ENCODE data around the gene PAIP2. TPM values are rescaled to one million over a fixed set of nuclear protein-coding genes. Genes with fewer than 3 reads are reported as not detected.

PAIP2 gene
- total RNA-seq, 1 experiment from 2014 or later = 73.6 TPM

DNA sequence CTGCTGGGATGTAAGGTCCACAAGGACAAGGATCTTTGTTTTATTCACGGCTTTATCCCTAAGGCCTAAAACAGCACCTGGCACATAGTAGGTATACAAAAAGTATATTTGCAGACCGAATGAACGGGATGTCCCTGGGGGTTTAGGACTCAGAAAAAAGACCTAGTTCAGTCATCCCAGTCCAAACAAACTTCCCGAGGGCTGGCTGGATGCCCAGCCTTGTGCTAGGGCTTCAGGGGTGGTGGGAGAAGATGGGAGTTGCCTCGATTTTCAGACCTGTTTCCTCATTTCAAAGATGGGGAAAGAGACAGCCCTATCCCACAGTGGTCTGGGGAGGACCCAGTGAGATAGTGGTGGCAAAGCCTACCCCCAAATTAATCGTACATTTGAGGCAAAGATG is 56.3 kb downstream of the PAIP2 start:
- Mint-ChIP-seq H3K4me1 (ENCODE audit: low read depth, unreplicated experiment) (peaks cover 6% of the 10 kb centered on the region), H3K4me3 (ENCODE audit: unreplicated experiment) (no peak overlapping the region), H3K27me3 (ENCODE audit: insufficient read depth, unreplicated experiment) (no peaks in the 10 kb centered on the region), H3K27ac (ENCODE audit: unreplicated experiment) (no peak overlapping the region), H3K9me3 (ENCODE audit: unreplicated experiment) (no peaks in the 10 kb centered on the region), H3K36me3 (ENCODE audit: insufficient read depth, unreplicated experiment) (peaks cover 16% of the 10 kb centered on the region)
- no peaks in the 10 kb centered on the region for H3K9me3 ChIP-seq
- no peak for DNase-seq
- H3K27me3 ChIP-seq (replicated peaks; ENCODE audit: control insufficient read depth, insufficient read depth, low read length) = no peaks in the 10 kb centered on the region
- no peaks in the 10 kb centered on the region; the same call in 1 of the 2 replicates for H3K36me3 ChIP-seq (ENCODE audit: control insufficient read depth, insufficient read depth, low read length)
- POLR2A ChIA-PET = no interaction called here
- CTCF ChIA-PET = no interaction called here
- H3K4me3 ChIP-seq (ENCODE audit: low read depth, low read length) = no peak overlapping the region
- TF ChIP-seq CTCF (IDR thresholded peaks at IDR 0.05; ENCODE audit: insufficient read depth in 1 of 2, low read depth in 1 of 2, low read length in 1 of 2, severe bottlenecking in 1 of 2, unreplicated experiment in 1 of 2) = no peak
- no TSS peak for BruUV-seq (replicated peaks)
- intact Hi-C loops (cut with micrococcal nuclease; ENCODE audit: unreplicated experiment) = no loop called here
- peaks cover 6% of the 10 kb centered on the region; the same call in 1 of the 2 replicates for H3K4me1 ChIP-seq

- no peaks in the 10 kb centered on the region for H3K9me3 Mint-ChIP-seq (ENCODE audit: unreplicated experiment)
- CTCF ChIA-PET = no interaction called here
- H3K27ac Mint-ChIP-seq (ENCODE audit: unreplicated experiment) = no peak overlapping the region
- no TSS peak for BruUV-seq (replicated peaks)
- peaks cover 11% of the 10 kb centered on the region for H3K4me1 Mint-ChIP-seq (ENCODE audit: low read depth, unreplicated experiment)
- H3K36me3 Mint-ChIP-seq (ENCODE audit: insufficient read depth, unreplicated experiment) = peaks cover 19% of the 10 kb centered on the region
- no peaks in the 10 kb centered on the region; the same call in 1 of the 2 replicates for H3K36me3 ChIP-seq (ENCODE audit: control insufficient read depth, insufficient read depth, low read length)
- no peak overlapping the region for H3K4me3 Mint-ChIP-seq (ENCODE audit: unreplicated experiment)
- H3K9me3 ChIP-seq = no peaks in the 10 kb centered on the region
- TF ChIP-seq CTCF (IDR thresholded peaks at IDR 0.05; ENCODE audit: insufficient read depth in 1 of 2, low read depth in 1 of 2, low read length in 1 of 2, severe bottlenecking in 1 of 2, unreplicated experiment in 1 of 2) = no peak
- H3K4me3 ChIP-seq (ENCODE audit: low read depth, low read length) = no peak overlapping the region
- POLR2A ChIA-PET = no interaction called here
- intact Hi-C loops (cut with micrococcal nuclease; ENCODE audit: unreplicated experiment) = no loop called here
- no peaks in the 10 kb centered on the region for H3K27me3 ChIP-seq (replicated peaks; ENCODE audit: control insufficient read depth, insufficient read depth, low read length)
- 0 out of 2 replicates have a peak, but pooled peaks cover 4% of the 10 kb centered on the region for H3K4me1 ChIP-seq
- H3K27me3 Mint-ChIP-seq (ENCODE audit: insufficient read depth, unreplicated experiment) = no peaks in the 10 kb centered on the region
- no peak for DNase-seq
Measured at GRCh38 chr5:139399501-139400121, 58.0 kb downstream of the PAIP2 start.

DNA sequence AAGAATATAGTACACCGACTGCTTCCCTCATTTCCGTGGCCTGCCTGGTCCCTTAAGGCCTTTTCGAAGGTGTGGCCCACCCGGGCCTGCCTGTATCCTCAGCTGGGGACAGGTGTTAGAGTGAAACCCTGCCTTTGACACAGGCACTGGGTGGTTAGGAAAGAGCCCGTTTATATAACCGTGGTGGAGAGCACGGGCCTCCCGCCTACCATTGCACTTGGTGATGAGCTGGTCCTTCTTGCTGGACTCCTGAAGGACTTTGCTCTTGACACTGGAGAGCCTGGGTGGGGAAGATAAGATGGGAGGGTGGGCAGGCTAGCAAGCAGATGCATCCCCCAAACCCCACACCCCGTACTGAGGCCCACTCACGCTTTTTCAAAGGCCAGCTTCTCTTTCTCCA is 59.9 kb downstream of the PAIP2 start:
- Mint-ChIP-seq H3K9me3 (ENCODE audit: unreplicated experiment) (no peaks in the 10 kb centered on the region), H3K27ac (ENCODE audit: unreplicated experiment) (no peak overlapping the region), H3K27me3 (ENCODE audit: insufficient read depth, unreplicated experiment) (no peaks in the 10 kb centered on the region), H3K4me3 (ENCODE audit: unreplicated experiment) (no peak overlapping the region), H3K36me3 (ENCODE audit: insufficient read depth, unreplicated experiment) (peaks cover 19% of the 10 kb centered on the region), H3K4me1 (ENCODE audit: low read depth, unreplicated experiment) (peaks cover 13% of the 10 kb centered on the region)
- Histone ChIP-seq H3K36me3 (ENCODE audit: control insufficient read depth, insufficient read depth, low read length) (no peaks in the 10 kb centered on the region; the same call in 1 of the 2 replicates), H3K27me3 (replicated peaks; ENCODE audit: control insufficient read depth, insufficient read depth, low read length) (no peaks in the 10 kb centered on the region), H3K9me3 (no peaks in the 10 kb centered on the region), H3K4me1 (0 out of 2 replicates have a peak, but pooled peaks cover 4% of the 10 kb centered on the region), H3K4me3 (ENCODE audit: low read depth, low read length) (no peak overlapping the region)
- POLR2A ChIA-PET = no interaction called here
- DNase-seq = no peak
- TF ChIP-seq CTCF (IDR thresholded peaks at IDR 0.05; ENCODE audit: insufficient read depth in 1 of 2, low read depth in 1 of 2, low read length in 1 of 2, severe bottlenecking in 1 of 2, unreplicated experiment in 1 of 2) = no peak
- BruUV-seq (replicated peaks) = no TSS peak
- CTCF ChIA-PET = no interaction called here
- intact Hi-C loops (cut with micrococcal nuclease; ENCODE audit: unreplicated experiment) = no loop called here
